OCI-LY7 (cell line): ENCODE results near the gene GALNT11. TPM values are rescaled to one million over a fixed set of nuclear protein-coding genes. Genes with fewer than 3 reads are reported as not detected.

Experiments
- BruUV-seq: library from RNA; stranded (reverse); fragments of 400-500 nt; replicated peaks from 2 replicates; lab custom pipeline; 2021; lab: Mats Ljungman, UMichigan
- CTCF ChIA-PET: fragments of 300-600 bp; sonication (Branson Sonifier 250); formaldehyde crosslinking; loops from one replicate; lab custom pipeline; 2022; ENCODE audit warnings: antibody characterized with exemption; ENCODE audit not compliant: unreplicated experiment; lab: Charles Lee
- POLR2A ChIA-PET: fragments of 300-600 bp; sonication (Branson Sonifier 250); formaldehyde crosslinking; loops from one replicate; lab custom pipeline; 2022; ENCODE audit warnings: antibody characterized with exemption; lab: Charles Lee
- DNase-seq: peaks from one replicate; pipeline ENCODE4 v3.0.0-alpha.2; 2015; ENCODE audit warnings: low spot score
- H2AFZ ChIP-seq: fragments of 200-600 bp; sonication (generic), shearing (Covaris generic); 2 replicates; pipeline ENCODE4 v1.6.1; 2014; ENCODE audit warnings: mild to moderate bottlenecking, antibody characterized with exemption, low read length, moderate library complexity
- H3K27ac ChIP-seq: fragments of 200-600 bp; sonication (generic); 2 replicates; pipeline ENCODE4 v1.5.1; 2014; ENCODE audit warnings: mixed run types, low read depth, mild to moderate bottlenecking, moderate library complexity, low read length, inconsistent platforms; ENCODE audit not compliant: poor library complexity, severe bottlenecking
- H3K36me3 ChIP-seq: fragments of 200-600 bp; sonication (generic); 2 replicates; pipeline ENCODE4 v1.6.1; 2014; ENCODE audit warnings: mild to moderate bottlenecking, antibody characterized with exemption, low read length, moderate library complexity, mixed read lengths; ENCODE audit not compliant: insufficient read depth
- H3K4me1 ChIP-seq: fragments of 200-600 bp; sonication (generic); 2 replicates; pipeline ENCODE4 v1.5.1; 2014; ENCODE audit warnings: mild to moderate bottlenecking, low read length; ENCODE audit not compliant: insufficient read depth, poor library complexity, severe bottlenecking
- H3K4me2 ChIP-seq: fragments of 200-600 bp; sonication (generic); 2 replicates; pipeline ENCODE4 v1.6.1; 2014; ENCODE audit warnings: mild to moderate bottlenecking, low read length
- H3K4me3 ChIP-seq: fragments of 200-600 bp; sonication (generic); 2 replicates; pipeline ENCODE4 v1.5.1; 2014; ENCODE audit warnings: mild to moderate bottlenecking, low read depth, low read length; ENCODE audit not compliant: poor library complexity, severe bottlenecking
- H3K79me2 ChIP-seq: fragments of 200-600 bp; sonication (generic); 2 replicates; pipeline ENCODE4 v1.6.1; 2016; ENCODE audit warnings: low read depth, mild to moderate bottlenecking, low read length, moderate library complexity, mixed read lengths; ENCODE audit not compliant: insufficient read depth
- H3K9me2 ChIP-seq: fragments of 200-600 bp; sonication (generic); 2 replicates; pipeline ENCODE4 v1.6.1; 2016; ENCODE audit warnings: mild to moderate bottlenecking, low read length, mixed read lengths; ENCODE audit not compliant: insufficient read depth
- H3K9me3 ChIP-seq: fragments of 200-600 bp; sonication (generic); 2 replicates; pipeline ENCODE4 v1.6.1; 2014; ENCODE audit warnings: mild to moderate bottlenecking, mixed run types, low read length, mixed read lengths
- H4K20me1 ChIP-seq: fragments of 200-600 bp; sonication (generic); 2 replicates; pipeline ENCODE4 v1.6.1; 2014; ENCODE audit warnings: mild to moderate bottlenecking, antibody characterized with exemption, low read length, moderate library complexity, mixed read lengths; ENCODE audit not compliant: insufficient read depth
- CTCF ChIP-seq: fragments of 200-600 bp; sonication (generic); conservative IDR thresholded peaks from 2 replicates; pipeline ENCODE4 v1.5.1; 2014; ENCODE audit warnings: mild to moderate bottlenecking, antibody characterized with exemption, low read length, moderate library complexity, mixed read lengths
- EZH2phosphoT487 ChIP-seq: fragments of 200-600 bp; sonication (generic); IDR thresholded peaks from 2 replicates; pipeline ENCODE4 v1.6.1; 2018; ENCODE audit warnings: low read depth, borderline replicate concordance, mild to moderate bottlenecking, mixed run types, antibody characterized with exemption, low read length, moderate library complexity, mixed read lengths
- intact Hi-C: fragments of 100-400 bp; cut with micrococcal nuclease; formaldehyde crosslinking; loops from one replicate; pipeline ENCODE4 v1.10.0; 2022; ENCODE audit not compliant: unreplicated experiment
- total RNA-seq, 2 experiments: library from RNA; depleted of rRNA in 1 of 2; stranded (reverse); fragments of >200 nt in 1 of 2; shearing (Covaris generic) in 1 of 2; gene quantifications; 2 replicates each; pipeline ENCODE4 v1.2.3, GENCODE V29; 2014 to 2022

The GALNT11 gene
- total RNA-seq, 2 experiments from 2014 or later = not detected

DNA sequence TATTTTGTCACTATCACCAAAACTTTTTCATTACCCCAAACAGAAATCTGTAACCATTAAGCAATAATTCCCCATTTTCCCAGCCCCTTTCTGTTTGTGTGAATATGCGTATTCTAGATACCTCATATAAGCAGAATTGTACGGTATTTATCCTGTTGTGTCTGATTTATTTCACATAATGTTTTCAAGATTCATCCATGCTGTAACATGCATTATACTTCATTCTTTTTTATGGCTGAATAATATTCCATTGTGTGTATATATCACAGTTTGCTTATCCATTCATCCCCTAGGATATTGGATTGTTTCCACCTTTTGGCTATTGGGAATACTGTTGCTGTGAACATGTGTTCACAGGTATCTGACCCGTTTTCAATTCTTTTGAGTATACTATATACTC is 26.5 kb downstream of the GALNT11 start:
- no peak overlapping the region for H2AFZ ChIP-seq
- TF ChIP-seq CTCF (no peak), EZH2phosphoT487 (no peak)
- H3K4me1 ChIP-seq = no peaks in the 10 kb centered on the region
- H3K4me2 ChIP-seq = no peak overlapping the region
- no TSS peak for BruUV-seq
- H3K79me2 ChIP-seq = no peaks in the 10 kb centered on the region
- no peaks in the 10 kb centered on the region for H4K20me1 ChIP-seq
- no peak overlapping the region for H3K4me3 ChIP-seq
- H3K36me3 ChIP-seq = no peaks in the 10 kb centered on the region
- intact Hi-C loops = no loop called here
- CTCF ChIA-PET = no interaction called here
- no peak for DNase-seq
- H3K9me3 ChIP-seq = no peaks in the 10 kb centered on the region
- POLR2A ChIA-PET = no interaction called here
- no peaks in the 10 kb centered on the region for H3K9me2 ChIP-seq
- H3K27ac ChIP-seq = no peak overlapping the region

DNA sequence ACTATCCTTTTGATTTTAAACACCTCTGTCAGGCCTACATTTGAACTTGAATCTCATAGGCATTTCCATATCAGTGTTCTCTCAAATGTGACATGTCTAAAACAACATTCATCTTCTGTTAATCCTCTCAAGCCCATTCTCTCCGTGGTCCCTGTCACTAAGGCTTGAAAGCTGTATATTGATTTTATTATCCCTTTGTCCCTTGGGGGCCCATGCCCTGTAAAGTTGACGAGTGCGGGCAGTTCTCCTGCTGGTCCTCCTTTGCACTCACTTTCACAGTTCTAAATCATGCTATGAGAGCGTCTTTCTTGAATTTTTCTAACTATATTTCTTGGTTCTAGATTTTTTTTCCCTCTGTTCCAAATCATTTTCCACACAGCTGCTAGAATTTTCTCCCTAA is 27.3 kb downstream of the GALNT11 start:
- H3K27ac ChIP-seq = no peak overlapping the region
- no peak overlapping the region for H2AFZ ChIP-seq
- BruUV-seq = no TSS peak
- ChIA-PET CTCF (no interaction called here), POLR2A (no interaction called here)
- no peaks in the 10 kb centered on the region for H3K36me3 ChIP-seq
- H3K79me2 ChIP-seq = no peaks in the 10 kb centered on the region
- no peak overlapping the region for H3K4me3 ChIP-seq
- TF ChIP-seq EZH2phosphoT487 = no peak
- TF ChIP-seq CTCF = no peak
- H3K4me2 ChIP-seq = no peak overlapping the region
- intact Hi-C loops = no loop called here
- no peaks in the 10 kb centered on the region for H3K4me1 ChIP-seq
- H3K9me3 ChIP-seq = no peaks in the 10 kb centered on the region
- H4K20me1 ChIP-seq = no peaks in the 10 kb centered on the region
- no peak for DNase-seq
- H3K9me2 ChIP-seq = no peaks in the 10 kb centered on the region

- CTCF ChIA-PET = no interaction called here
- H3K27ac ChIP-seq = no peak overlapping the region
- no peaks in the 10 kb centered on the region for H3K4me1 ChIP-seq
- no peak overlapping the region for H3K4me2 ChIP-seq
- H2AFZ ChIP-seq = no peak overlapping the region
- no peaks in the 10 kb centered on the region for H3K9me3 ChIP-seq
- no peaks in the 10 kb centered on the region for H4K20me1 ChIP-seq
- H3K36me3 ChIP-seq = no peaks in the 10 kb centered on the region
- TF ChIP-seq EZH2phosphoT487 (no peak), CTCF (no peak)
- no peak overlapping the region for H3K4me3 ChIP-seq
- no peaks in the 10 kb centered on the region for H3K9me2 ChIP-seq
- H3K79me2 ChIP-seq = no peaks in the 10 kb centered on the region
- DNase-seq = no peak
- intact Hi-C loops = no loop called here
- BruUV-seq = no TSS peak
- POLR2A ChIA-PET = interaction anchor here (0.7 kb wide), 1 partner anchor 528 kb away, joined by 6 read pairs; no protein-coding TSS in a partner anchor
Measured at GRCh38 chr7:152054367-152055230, 29.1 kb downstream of the GALNT11 start.
